Osteoblast (primary cell): ENCODE results near the gene MAP3K7CL. TPM values are rescaled to one million over a fixed set of nuclear protein-coding genes. Genes with fewer than 3 reads are reported as not detected.

Source experiments
- DNase-seq: peaks from one replicate; pipeline ENCODE4 v3.0.0; 2011; ENCODE audit warnings: low spot score, mixed read lengths; ENCODE audit not compliant: insufficient read length; ENCODE audit errors: missing footprints
- H2AFZ ChIP-seq: 2 replicates; pipeline ENCODE4 v1.6.0; 2011; ENCODE audit warnings: mild to moderate bottlenecking, low read length
- H3K27ac ChIP-seq: 2 replicates; pipeline ENCODE4 v1.5.1; 2011; ENCODE audit warnings: mild to moderate bottlenecking, low read depth, low read length, moderate library complexity
- H3K27me3 ChIP-seq: 2 replicates; pipeline ENCODE4 v1.6.0; 2012; ENCODE audit warnings: mild to moderate bottlenecking, control low read depth, inconsistent platforms, low read length, moderate library complexity; ENCODE audit not compliant: insufficient read depth
- H3K36me3 ChIP-seq: 2 replicates; pipeline ENCODE4 v1.5.1; 2011; ENCODE audit warnings: mild to moderate bottlenecking, low read length, control low read depth, moderate library complexity; ENCODE audit not compliant: insufficient read depth
- H3K4me1 ChIP-seq: 2 replicates; pipeline ENCODE4 v1.5.1; 2011; ENCODE audit warnings: mild to moderate bottlenecking, low read length, control low read depth, moderate library complexity; ENCODE audit not compliant: insufficient read depth
- H3K4me2 ChIP-seq: 2 replicates; pipeline ENCODE4 v1.6.0; 2011; ENCODE audit warnings: mild to moderate bottlenecking, low read length; ENCODE audit not compliant: insufficient read depth
- H3K4me3 ChIP-seq: fragments of 200-600 bp; sonication (generic); 3 replicates; pipeline ENCODE4 v1.5.1; 2012; ENCODE audit warnings: mild to moderate bottlenecking, low read length, inconsistent platforms; ENCODE audit not compliant: insufficient read depth
- H3K79me2 ChIP-seq: 2 replicates; pipeline ENCODE4 v1.6.0; 2012; ENCODE audit warnings: mild to moderate bottlenecking, low read length, control low read depth, inconsistent platforms; ENCODE audit not compliant: insufficient read depth
- H3K9me3 ChIP-seq: 2 replicates; pipeline ENCODE4 v1.5.1; 2011; ENCODE audit warnings: low read depth, low read length, control low read depth
- H4K20me1 ChIP-seq: 2 replicates; pipeline ENCODE4 v1.6.0; 2012; ENCODE audit warnings: mild to moderate bottlenecking, low read length, control low read depth; ENCODE audit not compliant: insufficient read depth
- total RNA-seq: library from RNA; depleted of rRNA; stranded (reverse); fragments of >200 nt; gene quantifications from 2 replicates; pipeline ENCODE4 v1.2.3, GENCODE V29; 2012
- TF ChIP-seq, protein P1 (sequence below): IDR thresholded peaks from 2 replicates; pipeline ENCODE4 v1.5.1; 2011; ENCODE audit warnings: mild to moderate bottlenecking, low read depth, low read length, moderate library complexity; ENCODE audit errors: extremely low read depth

MAP3K7CL gene
- total RNA-seq, 1 donor = 19.9 TPM

GRCh38 chr21:29175408-29176134, 45.1 kb downstream of the MAP3K7CL start:
- H3K4me2 ChIP-seq = peak overlapping the region; percentile 70
- no peak for DNase-seq
- peak overlapping the region; percentile 12 for H2AFZ ChIP-seq
- H3K4me3 ChIP-seq = no peak overlapping the region
- TF ChIP-seq, protein P1, sequence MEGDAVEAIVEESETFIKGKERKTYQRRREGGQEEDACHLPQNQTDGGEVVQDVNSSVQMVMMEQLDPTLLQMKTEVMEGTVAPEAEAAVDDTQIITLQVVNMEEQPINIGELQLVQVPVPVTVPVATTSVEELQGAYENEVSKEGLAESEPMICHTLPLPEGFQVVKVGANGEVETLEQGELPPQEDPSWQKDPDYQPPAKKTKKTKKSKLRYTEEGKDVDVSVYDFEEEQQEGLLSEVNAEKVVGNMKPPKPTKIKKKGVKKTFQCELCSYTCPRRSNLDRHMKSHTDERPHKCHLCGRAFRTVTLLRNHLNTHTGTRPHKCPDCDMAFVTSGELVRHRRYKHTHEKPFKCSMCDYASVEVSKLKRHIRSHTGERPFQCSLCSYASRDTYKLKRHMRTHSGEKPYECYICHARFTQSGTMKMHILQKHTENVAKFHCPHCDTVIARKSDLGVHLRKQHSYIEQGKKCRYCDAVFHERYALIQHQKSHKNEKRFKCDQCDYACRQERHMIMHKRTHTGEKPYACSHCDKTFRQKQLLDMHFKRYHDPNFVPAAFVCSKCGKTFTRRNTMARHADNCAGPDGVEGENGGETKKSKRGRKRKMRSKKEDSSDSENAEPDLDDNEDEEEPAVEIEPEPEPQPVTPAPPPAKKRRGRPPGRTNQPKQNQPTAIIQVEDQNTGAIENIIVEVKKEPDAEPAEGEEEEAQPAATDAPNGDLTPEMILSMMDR = no peak
- H3K4me1 ChIP-seq = peaks cover 21% of the 10 kb centered on the region
- no peaks in the 10 kb centered on the region for H3K9me3 ChIP-seq
- H3K27ac ChIP-seq = peak overlapping the region; percentile 89
- H3K27me3 ChIP-seq = no peaks in the 10 kb centered on the region
- H3K79me2 ChIP-seq = no peaks in the 10 kb centered on the region
- H4K20me1 ChIP-seq = no peaks in the 10 kb centered on the region
- H3K36me3 ChIP-seq = no peaks in the 10 kb centered on the region

DNA sequence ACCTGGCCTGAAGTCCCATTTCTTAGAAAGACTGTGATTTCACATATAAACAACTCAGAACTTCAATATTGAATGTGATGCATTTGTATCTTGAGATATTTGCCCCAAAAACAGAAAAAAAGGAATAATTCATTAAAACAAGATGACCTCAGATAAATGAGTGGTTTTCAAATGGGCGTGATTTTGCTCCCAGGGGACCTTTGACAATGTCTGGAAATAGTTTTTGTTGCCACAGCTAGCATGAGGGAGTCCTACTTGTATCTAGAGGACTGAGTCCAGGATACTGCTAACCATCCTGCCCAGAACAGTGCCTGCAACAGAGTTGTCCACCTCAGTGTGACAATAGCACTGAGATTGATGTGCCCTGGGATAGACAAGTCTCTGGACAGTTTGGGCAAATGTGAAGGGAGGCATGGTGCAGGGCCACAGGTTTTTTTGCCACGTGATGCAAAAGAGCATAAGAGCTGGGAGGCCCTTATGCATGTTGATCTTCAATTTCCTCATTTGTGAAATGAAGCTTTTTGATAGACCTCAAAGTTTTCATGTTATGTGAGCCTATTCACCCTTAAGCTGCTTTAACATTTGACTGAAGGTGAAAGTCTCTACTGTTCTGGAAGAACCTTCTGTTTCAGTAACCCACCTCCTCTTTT, 46.2 kb downstream of the MAP3K7CL start:
- Histone ChIP-seq H3K4me2 (no peak overlapping the region), H2AFZ (no peak overlapping the region), H3K36me3 (no peaks in the 10 kb centered on the region), H3K9me3 (no peaks in the 10 kb centered on the region), H3K4me3 (no peak overlapping the region), H3K27ac (no peak overlapping the region), H3K27me3 (no peaks in the 10 kb centered on the region), H3K4me1 (peaks cover 24% of the 10 kb centered on the region), H4K20me1 (no peaks in the 10 kb centered on the region), H3K79me2 (no peaks in the 10 kb centered on the region)
- no peak for DNase-seq
- TF ChIP-seq, protein P1 = no peak

GRCh38 chr21:29177800-29178199, 47.4 kb downstream of the MAP3K7CL start:
- H3K4me3 ChIP-seq = no peak overlapping the region
- H3K9me3 ChIP-seq = no peaks in the 10 kb centered on the region
- TF ChIP-seq, protein P1 = no peak
- H3K4me2 ChIP-seq = no peak overlapping the region
- H4K20me1 ChIP-seq = no peaks in the 10 kb centered on the region
- no peaks in the 10 kb centered on the region for H3K27me3 ChIP-seq
- H3K79me2 ChIP-seq = no peaks in the 10 kb centered on the region
- no peak overlapping the region for H3K27ac ChIP-seq
- H3K36me3 ChIP-seq = no peaks in the 10 kb centered on the region
- peaks cover 34% of the 10 kb centered on the region for H3K4me1 ChIP-seq
- DNase-seq = no peak
- H2AFZ ChIP-seq = no peak overlapping the region

GRCh38 chr21:29178926-29179325, 48.5 kb downstream of the MAP3K7CL start:
- Histone ChIP-seq H3K9me3 (no peaks in the 10 kb centered on the region), H3K79me2 (no peaks in the 10 kb centered on the region), H3K36me3 (no peaks in the 10 kb centered on the region), H3K27ac (no peak overlapping the region), H3K4me1 (peaks cover 38% of the 10 kb centered on the region), H3K4me2 (no peak overlapping the region), H3K4me3 (no peak overlapping the region), H2AFZ (no peak overlapping the region), H4K20me1 (no peaks in the 10 kb centered on the region), H3K27me3 (no peaks in the 10 kb centered on the region)
- TF ChIP-seq, protein P1 = no peak
- DNase-seq = no peak
